GM10266 (cell line): ENCODE results near the gene RSPH3.
"Not testable (repeated sequence)": the region's sequence is repeated elsewhere in the genome, so short reads cannot be mapped to it uniquely, and the experiment has no call there.

Experiments
- DNase-seq: peaks from one replicate; pipeline ENCODE4 v3.0.0; 2012; ENCODE audit errors: extremely low spot score
- CTCF ChIP-seq: IDR thresholded peaks from 2 replicates; pipeline ENCODE4 v1.5.1; 2012; ENCODE audit warnings: mild to moderate bottlenecking, low read depth; ENCODE audit not compliant: control insufficient read depth, insufficient read depth; ENCODE audit errors: missing control alignments

Gene RSPH3

GRCh38 chr6:159005436-159005835 is 5.4 kb upstream of the RSPH3 start:
- DNase-seq: no peak
- TF ChIP-seq CTCF: no peak

GRCh38 chr6:159004592-159004991 is 4.6 kb upstream of the RSPH3 start:
- no peak for DNase-seq
- TF ChIP-seq CTCF: no peak

- no peak for DNase-seq
These were observed 2.6 kb upstream of the RSPH3 start for GRCh38 chr6:159002432-159003155.

GRCh38 chr6:158999154-158999665 is 792 bp downstream of the RSPH3 start:
- DNase-seq: no peak
- no peak for TF ChIP-seq CTCF

More at GRCh38 chr6:159002432-159003155, 2.6 kb upstream of the RSPH3 start:
- no peak for TF ChIP-seq CTCF

- TF ChIP-seq CTCF: no peak
- DNase-seq: no peak
These were observed 3.1 kb downstream of the RSPH3 start for GRCh38 chr6:158996856-158997255.

- no peak for TF ChIP-seq CTCF
- no peak for DNase-seq
These were observed 6.4 kb downstream of the RSPH3 start for GRCh38 chr6:158993639-158994038.

- no peak for TF ChIP-seq CTCF
- no peak for DNase-seq
These were observed 8.8 kb downstream of the RSPH3 start for GRCh38 chr6:158991017-158991723.

GRCh38 chr6:158989711-158990110 is 10.3 kb downstream of the RSPH3 start:
- DNase-seq: not testable (repeated sequence)
